ENCODE data around the gene CASZ1.

CASZ1 gene

GRCh38 chr1:10626791-10627410, 169.5 kb downstream of the CASZ1 start:
- no peak for DNase-seq (ENCODE audit: low spot score)
- no peak for TF ChIP-seq CTCF (IDR thresholded peaks at IDR 0.05; ENCODE audit: extremely low read depth, missing control alignments)

- no peak for TF ChIP-seq CTCF (IDR thresholded peaks at IDR 0.05; ENCODE audit: extremely low read depth, missing control alignments)
- no peak for DNase-seq (ENCODE audit: low spot score)
Observed at GRCh38 chr1:10626131-10626731, 170.2 kb downstream of the CASZ1 start.

- no peak for TF ChIP-seq CTCF (IDR thresholded peaks at IDR 0.05; ENCODE audit: extremely low read depth, missing control alignments)
- DNase-seq (ENCODE audit: low spot score) = no peak
Observed at GRCh38 chr1:10625554-10625953, 170.9 kb downstream of the CASZ1 start.

GRCh38 chr1:10625076-10625475, 171.4 kb downstream of the CASZ1 start:
- no peak for TF ChIP-seq CTCF (IDR thresholded peaks at IDR 0.05; ENCODE audit: extremely low read depth, missing control alignments)

GRCh38 chr1:10624256-10625050, 172.0 kb downstream of the CASZ1 start:
- TF ChIP-seq CTCF (IDR thresholded peaks at IDR 0.05; ENCODE audit: extremely low read depth, missing control alignments) = no peak
- DNase-seq (ENCODE audit: low spot score) = no peak

More at GRCh38 chr1:10625076-10625475, 171.4 kb downstream of the CASZ1 start:
- DNase-seq (ENCODE audit: low spot score) = no peak

- TF ChIP-seq CTCF (IDR thresholded peaks at IDR 0.05; ENCODE audit: extremely low read depth, missing control alignments) = no peak
- DNase-seq (ENCODE audit: low spot score) = no peak
Observed at GRCh38 chr1:10623686-10624145, 172.7 kb downstream of the CASZ1 start.
